GM12891 (cell line): ENCODE results near the gene ZNF184.

ENCODE experiments used
- POLR2A ChIP-seq: IDR thresholded peaks from 2 replicates; pipeline ENCODE4 v1.6.1; 2011; ENCODE audit warnings: low read depth, low read length, control low read depth
- POLR2AphosphoS5 ChIP-seq: IDR thresholded peaks from 2 replicates; pipeline ENCODE4 v1.6.1; 2011; ENCODE audit warnings: low read depth, low read length, control low read depth
- POU2F2 ChIP-seq: IDR thresholded peaks from 2 replicates; pipeline ENCODE4 v1.6.1; 2011; ENCODE audit warnings: low read depth, mild to moderate bottlenecking, control low read depth, low read length, moderate library complexity
- SPI1 ChIP-seq: IDR thresholded peaks from 2 replicates; pipeline ENCODE4 v1.6.1; 2011; ENCODE audit warnings: low read depth, low read length, control low read depth
- TAF1 ChIP-seq: IDR thresholded peaks from 2 replicates; pipeline ENCODE4 v1.6.1; 2011; ENCODE audit warnings: low read depth, low read length, control low read depth

DNA sequence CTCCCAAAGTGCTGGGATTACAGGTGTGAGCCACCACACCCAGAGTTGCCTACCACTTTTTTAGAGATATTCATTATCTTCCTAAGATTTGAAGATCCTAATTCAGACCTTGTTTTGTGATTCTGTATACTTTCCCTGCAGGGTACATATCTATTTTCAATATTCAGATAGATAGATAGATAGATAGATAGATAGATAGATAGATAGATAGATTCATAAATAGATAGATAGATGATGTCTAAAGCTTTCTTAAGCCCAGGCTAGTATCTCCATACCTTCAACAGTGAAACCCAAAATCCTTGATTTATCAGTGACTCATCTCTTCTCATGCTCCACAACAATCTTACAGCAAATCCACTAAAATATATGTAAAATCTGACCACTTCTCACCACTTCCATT is 53.5 kb downstream of the ZNF184 start:
- no peak for TF ChIP-seq POLR2A
- no peak for TF ChIP-seq POU2F2
- no peak for TF ChIP-seq POLR2AphosphoS5
- no peak for TF ChIP-seq SPI1
- TF ChIP-seq TAF1 = no peak
